ENCODE measurements around the gene CCL14.
"Not testable (repeated sequence)": the region's sequence is repeated elsewhere in the genome, so short reads cannot be mapped to it uniquely, and the experiment has no call there.

CCL14 gene

GRCh38 chr17:35938492-35938891, 48.0 kb downstream of the CCL14 start:
- not testable (repeated sequence) for DNase-seq

- no peak for DNase-seq
Observed at GRCh38 chr17:35936063-35936462, 50.5 kb downstream of the CCL14 start.

- DNase-seq: no peak
Observed at GRCh38 chr17:35934760-35935159, 51.8 kb downstream of the CCL14 start.

Measured in DMS 273 treated with DMSO at 0.1 percent for 48 hours (cell line).